OCI-LY3 (cell line): ENCODE data around the gene TCF12.

Source experiments
- H2AFZ ChIP-seq: fragments of 200-600, 300-600 bp; shearing (Covaris generic); 2 replicates; pipeline ENCODE4 v1.6.0; 2014; ENCODE audit warnings: antibody characterized with exemption, low read depth, low read length
- H3K27ac ChIP-seq: fragments of 200-600, 300-600 bp; sonication (generic); 2 replicates; pipeline ENCODE4 v1.5.1; 2014; ENCODE audit warnings: mild to moderate bottlenecking, low read length, moderate library complexity, mixed read lengths
- H3K27me3 ChIP-seq: fragments of 200-600, 300-600 bp; sonication (generic); 2 replicates; pipeline ENCODE4 v1.6.1; 2014; ENCODE audit warnings: low read depth, low read length, mixed read lengths
- H3K36me3 ChIP-seq: fragments of 200-600, 300-600 bp; sonication (generic); replicated peaks from 2 replicates; pipeline ENCODE3; 2014; ENCODE audit warnings: low read depth, low read length, mixed read lengths
- H3K4me1 ChIP-seq: fragments of 300-600, 200-600 bp; sonication (generic); 2 replicates; pipeline ENCODE4 v1.6.1; 2014; ENCODE audit warnings: low read length, mixed read lengths
- H3K4me2 ChIP-seq: fragments of 200-600, 300-600 bp; sonication (generic); 2 replicates; pipeline ENCODE4 v1.6.1; 2014; ENCODE audit warnings: low read length, mixed read lengths
- H3K4me3 ChIP-seq: fragments of 300-600, 200-600 bp; sonication (generic); 2 replicates; pipeline ENCODE4 v1.5.1; 2014; ENCODE audit warnings: antibody characterized with exemption, mild to moderate bottlenecking, low read length, moderate library complexity
- H3K79me2 ChIP-seq: fragments of 300-600, 200-600 bp; shearing (Covaris generic); 2 replicates; pipeline ENCODE4 v1.6.1; 2014; ENCODE audit warnings: mild to moderate bottlenecking, low read length, mixed read lengths
- H3K9ac ChIP-seq: fragments of 300-600, 200-600 bp; shearing (Covaris generic); 2 replicates; pipeline ENCODE4 v1.6.0; 2014; ENCODE audit warnings: mild to moderate bottlenecking, low read length, moderate library complexity
- H3K9me3 ChIP-seq: fragments of 200-600, 300-600 bp; shearing (Covaris generic); 2 replicates; pipeline ENCODE4 v1.6.1; 2014; ENCODE audit warnings: low read length, mixed read lengths; ENCODE audit not compliant: insufficient read depth
- H4K20me1 ChIP-seq: fragments of 200-600, 300-600 bp; sonication (generic); 2 replicates; pipeline ENCODE4 v1.6.1; 2016; ENCODE audit warnings: low read length, mixed read lengths; ENCODE audit not compliant: insufficient read depth
- CTCF ChIP-seq: fragments of 200-600, 300-600 bp; sonication (generic); IDR thresholded peaks from 2 replicates; pipeline ENCODE4 v1.5.1; 2014; ENCODE audit warnings: antibody characterized with exemption, low read length, low read depth
- EZH2phosphoT487 ChIP-seq: fragments of 200-600 bp; shearing (Covaris generic); IDR thresholded peaks from 2 replicates; pipeline ENCODE4 v1.6.1; 2018; ENCODE audit warnings: antibody characterized with exemption, mixed run types, low read depth

The TCF12 gene

DNA sequence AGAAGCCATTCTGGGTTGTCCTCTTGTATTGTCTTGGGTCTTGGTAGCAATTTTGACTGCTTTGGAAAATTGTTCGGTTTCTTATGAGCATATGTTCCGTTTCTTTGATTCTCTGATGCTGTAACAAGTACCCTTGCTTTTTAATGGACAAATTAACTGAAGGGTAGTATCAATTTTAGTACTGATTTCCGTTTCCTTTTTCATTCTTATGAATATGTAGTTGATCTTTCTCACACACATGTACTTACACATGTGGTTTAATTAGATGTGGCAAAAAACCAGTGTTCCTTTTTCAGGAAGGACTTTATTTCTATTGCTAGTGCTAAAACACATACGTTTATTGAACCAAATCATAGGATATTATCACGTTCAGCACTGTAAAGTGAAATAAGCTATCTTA is 119.1 kb downstream of the TCF12 start:
- H3K27ac ChIP-seq = no peak overlapping the region
- H3K9ac ChIP-seq = peak overlapping the region; percentile 22; the same call in 1 of the 2 replicates
- peak overlapping the region; percentile 55 for H3K4me2 ChIP-seq
- peaks cover 14% of the 10 kb centered on the region; the same call in 1 of the 2 replicates for H4K20me1 ChIP-seq
- H3K27me3 ChIP-seq = no peaks in the 10 kb centered on the region
- H3K36me3 ChIP-seq = no peaks in the 10 kb centered on the region
- peaks cover 34% of the 10 kb centered on the region for H3K79me2 ChIP-seq
- no peak for TF ChIP-seq CTCF
- no peak for TF ChIP-seq EZH2phosphoT487
- H2AFZ ChIP-seq = no peak overlapping the region
- H3K9me3 ChIP-seq = no peaks in the 10 kb centered on the region
- H3K4me1 ChIP-seq = peaks cover 8% of the 10 kb centered on the region
- peak overlapping the region; percentile 10; the same call in 1 of the 2 replicates for H3K4me3 ChIP-seq

- Histone ChIP-seq H3K4me1 (peaks cover 8% of the 10 kb centered on the region), H2AFZ (no peak overlapping the region), H3K36me3 (no peaks in the 10 kb centered on the region), H3K4me3 (no peak overlapping the region), H4K20me1 (peaks cover 14% of the 10 kb centered on the region; the same call in 1 of the 2 replicates), H3K9me3 (no peaks in the 10 kb centered on the region), H3K9ac (no peak overlapping the region; the same call in 1 of the 2 replicates), H3K4me2 (peak overlapping the region; percentile 55), H3K27me3 (no peaks in the 10 kb centered on the region), H3K79me2 (peaks cover 33% of the 10 kb centered on the region), H3K27ac (no peak overlapping the region)
- TF ChIP-seq EZH2phosphoT487 = no peak
- no peak for TF ChIP-seq CTCF
These were observed 119.6 kb downstream of the TCF12 start for GRCh38 chr15:57038040-57038439.

GRCh38 chr15:57038496-57038895 is 120.1 kb downstream of the TCF12 start:
- H3K9ac ChIP-seq = no peak overlapping the region
- no peak overlapping the region for H3K4me2 ChIP-seq

GRCh38 chr15:57041416-57041815 is 123.0 kb downstream of the TCF12 start:
- no peak for TF ChIP-seq EZH2phosphoT487
- no peak for TF ChIP-seq CTCF
- H3K27ac ChIP-seq = no peak overlapping the region
- no peak overlapping the region for H3K9ac ChIP-seq

More at GRCh38 chr15:57038496-57038895, 120.1 kb downstream of the TCF12 start:
- H3K36me3 ChIP-seq = no peaks in the 10 kb centered on the region
- peaks cover 8% of the 10 kb centered on the region for H3K4me1 ChIP-seq
- no peak overlapping the region for H3K4me3 ChIP-seq
- no peaks in the 10 kb centered on the region for H3K27me3 ChIP-seq
- TF ChIP-seq EZH2phosphoT487 (no peak), CTCF (no peak)
- H4K20me1 ChIP-seq = peaks cover 14% of the 10 kb centered on the region; the same call in 1 of the 2 replicates
- no peaks in the 10 kb centered on the region for H3K9me3 ChIP-seq
- H2AFZ ChIP-seq = no peak overlapping the region
- no peak overlapping the region for H3K27ac ChIP-seq
- H3K79me2 ChIP-seq = peaks cover 36% of the 10 kb centered on the region

More at GRCh38 chr15:57041416-57041815, 123.0 kb downstream of the TCF12 start:
- no peaks in the 10 kb centered on the region for H3K27me3 ChIP-seq
- no peak overlapping the region for H2AFZ ChIP-seq
- H3K4me2 ChIP-seq = no peak overlapping the region
- peaks cover 33% of the 10 kb centered on the region for H4K20me1 ChIP-seq
- H3K4me3 ChIP-seq = no peak overlapping the region
- H3K36me3 ChIP-seq = no peaks in the 10 kb centered on the region
- H3K4me1 ChIP-seq = peaks cover 24% of the 10 kb centered on the region
- H3K9me3 ChIP-seq = no peaks in the 10 kb centered on the region
- peaks cover 36% of the 10 kb centered on the region for H3K79me2 ChIP-seq
